ENCODE data around the gene HMCN2. TPM values are rescaled to one million over a fixed set of nuclear protein-coding genes. Genes with fewer than 3 reads are reported as not detected.

HMCN2 gene
- total RNA-seq, 6 experiments from 2014 or later = 0.31 to 2.0 (median 1.1) TPM

DNA sequence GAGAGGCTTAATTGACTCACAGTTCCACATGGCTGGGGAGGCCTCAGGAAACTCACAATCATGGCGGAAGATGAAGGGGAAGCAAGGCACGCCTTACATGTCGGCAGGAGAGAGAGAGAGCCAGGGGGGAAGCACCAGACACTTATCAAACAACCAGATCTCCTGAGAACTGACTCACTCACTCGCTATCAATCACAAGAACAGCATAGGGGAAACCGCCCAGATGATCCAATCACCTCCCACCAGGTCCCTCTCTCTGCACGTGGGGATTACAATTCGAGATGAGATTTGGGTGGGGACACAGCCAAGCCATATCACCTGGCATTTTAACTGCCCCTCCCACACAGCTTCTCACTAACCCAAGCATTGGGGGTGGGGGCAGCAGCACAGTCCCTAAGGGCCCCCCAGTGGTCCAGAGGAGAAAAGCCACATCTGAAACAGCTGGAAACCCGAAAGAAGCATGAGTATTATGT is 103.1 kb downstream of the HMCN2 start:
- Histone ChIP-seq H3K4me3 (no peak overlapping the region), H3K9me3 (no peaks in the 10 kb centered on the region), H3K36me3 (no peaks in the 10 kb centered on the region), H3K4me1 (no peaks in the 10 kb centered on the region), H3K27me3 (no peaks in the 10 kb centered on the region), H3K27ac (no peak overlapping the region)
- ATAC-seq = no peak
- 32% methylated on average over 6 of the region's 8 CpGs for WGBS (ENCODE audit: insufficient coverage, low coverage, low lambda C conversion rate, missing lambda C conversion rate)
- intact Hi-C loops (cut with DNase I) = no loop called here
- DNase-seq = no peak
- no peak for TF ChIP-seq POLR2A (IDR thresholded peaks at IDR 0.05)
- TF ChIP-seq, protein P1, sequence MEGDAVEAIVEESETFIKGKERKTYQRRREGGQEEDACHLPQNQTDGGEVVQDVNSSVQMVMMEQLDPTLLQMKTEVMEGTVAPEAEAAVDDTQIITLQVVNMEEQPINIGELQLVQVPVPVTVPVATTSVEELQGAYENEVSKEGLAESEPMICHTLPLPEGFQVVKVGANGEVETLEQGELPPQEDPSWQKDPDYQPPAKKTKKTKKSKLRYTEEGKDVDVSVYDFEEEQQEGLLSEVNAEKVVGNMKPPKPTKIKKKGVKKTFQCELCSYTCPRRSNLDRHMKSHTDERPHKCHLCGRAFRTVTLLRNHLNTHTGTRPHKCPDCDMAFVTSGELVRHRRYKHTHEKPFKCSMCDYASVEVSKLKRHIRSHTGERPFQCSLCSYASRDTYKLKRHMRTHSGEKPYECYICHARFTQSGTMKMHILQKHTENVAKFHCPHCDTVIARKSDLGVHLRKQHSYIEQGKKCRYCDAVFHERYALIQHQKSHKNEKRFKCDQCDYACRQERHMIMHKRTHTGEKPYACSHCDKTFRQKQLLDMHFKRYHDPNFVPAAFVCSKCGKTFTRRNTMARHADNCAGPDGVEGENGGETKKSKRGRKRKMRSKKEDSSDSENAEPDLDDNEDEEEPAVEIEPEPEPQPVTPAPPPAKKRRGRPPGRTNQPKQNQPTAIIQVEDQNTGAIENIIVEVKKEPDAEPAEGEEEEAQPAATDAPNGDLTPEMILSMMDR (IDR thresholded peaks at IDR 0.05) = no peak

DNA sequence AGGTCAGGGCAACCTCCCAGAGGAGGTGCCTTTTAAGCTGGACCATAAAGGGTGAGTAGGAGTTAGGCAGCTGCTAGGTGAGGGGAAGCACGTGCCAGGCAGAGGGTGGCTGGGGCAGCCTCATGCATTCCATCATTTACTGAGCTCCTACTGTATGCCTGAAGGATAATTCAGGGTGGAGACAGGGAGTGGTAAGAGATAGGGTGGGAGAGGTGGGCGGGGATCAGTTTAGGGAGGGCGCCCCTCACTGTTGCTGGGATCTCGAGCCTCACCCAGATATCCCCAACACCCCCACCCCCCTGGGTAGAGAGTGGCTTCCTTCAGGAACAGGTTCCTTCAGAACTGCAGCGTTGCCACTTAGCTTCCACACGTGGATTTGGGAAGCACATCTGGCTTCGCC is 104.7 kb downstream of the HMCN2 start:
- DNase-seq (no peak), ATAC-seq (no peak)
- Histone ChIP-seq H3K4me1 (no peaks in the 10 kb centered on the region), H3K4me3 (no peak overlapping the region), H3K9me3 (no peaks in the 10 kb centered on the region), H3K27me3 (no peaks in the 10 kb centered on the region), H3K27ac (no peak overlapping the region), H3K36me3 (no peaks in the 10 kb centered on the region)
- intact Hi-C loops (cut with DNase I) = no loop called here
- TF ChIP-seq POLR2A (IDR thresholded peaks at IDR 0.05) = no peak
- TF ChIP-seq, protein P1 (IDR thresholded peaks at IDR 0.05) = no peak
- WGBS (ENCODE audit: insufficient coverage, low coverage, low lambda C conversion rate, missing lambda C conversion rate) = 79% methylated on average over 4 of the region's 7 CpGs

DNA sequence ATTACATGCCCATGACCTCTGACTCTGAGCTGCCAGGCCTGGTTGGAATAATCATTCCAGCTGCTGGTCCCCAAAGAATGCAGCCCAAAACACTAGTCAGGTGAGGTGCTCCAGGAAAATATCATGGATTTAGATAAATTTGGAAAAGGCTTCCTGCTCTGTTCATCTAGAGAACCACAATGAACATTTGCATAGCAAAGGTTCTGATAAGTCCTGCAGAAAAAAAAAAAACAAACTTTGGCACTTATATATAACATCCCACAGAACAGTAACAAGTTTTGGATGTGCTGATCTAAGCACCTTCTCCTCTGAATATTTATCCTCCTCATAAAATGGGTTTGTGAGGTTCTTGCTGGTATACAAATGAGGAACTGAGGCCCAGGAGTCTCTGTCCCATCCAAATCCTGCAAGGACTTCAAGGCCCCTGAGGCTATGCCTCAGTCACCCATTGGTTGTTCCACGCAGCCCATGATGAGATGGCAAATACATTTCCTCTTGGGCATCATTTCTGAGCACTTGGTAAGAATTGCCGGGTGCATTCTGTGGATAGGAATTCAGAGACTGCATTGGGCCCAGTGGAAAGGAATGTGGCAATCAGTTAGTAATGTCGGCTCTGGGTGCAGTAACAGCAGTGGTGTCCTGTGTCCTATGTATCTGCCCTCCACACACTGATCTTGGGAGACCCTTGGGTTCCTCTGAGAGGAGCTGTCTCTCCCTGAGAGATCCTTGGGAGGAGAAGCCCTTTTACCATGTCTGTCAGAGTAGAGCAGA is 105.8 kb downstream of the HMCN2 start:
- no peaks in the 10 kb centered on the region for H3K27me3 ChIP-seq
- H3K9me3 ChIP-seq = no peaks in the 10 kb centered on the region
- H3K36me3 ChIP-seq = no peaks in the 10 kb centered on the region
- no peaks in the 10 kb centered on the region for H3K4me1 ChIP-seq
- no peak overlapping the region for H3K4me3 ChIP-seq
- ATAC-seq (no peak), DNase-seq (no peak)
- TF ChIP-seq, protein P1 (IDR thresholded peaks at IDR 0.05) = no peak
- TF ChIP-seq POLR2A (IDR thresholded peaks at IDR 0.05) = no peak
- 80% methylated on average over 1 of the region's 3 CpGs for WGBS (ENCODE audit: insufficient coverage, low coverage, low lambda C conversion rate, missing lambda C conversion rate)
- H3K27ac ChIP-seq = no peak overlapping the region
- intact Hi-C loops (cut with DNase I) = no loop called here

DNA sequence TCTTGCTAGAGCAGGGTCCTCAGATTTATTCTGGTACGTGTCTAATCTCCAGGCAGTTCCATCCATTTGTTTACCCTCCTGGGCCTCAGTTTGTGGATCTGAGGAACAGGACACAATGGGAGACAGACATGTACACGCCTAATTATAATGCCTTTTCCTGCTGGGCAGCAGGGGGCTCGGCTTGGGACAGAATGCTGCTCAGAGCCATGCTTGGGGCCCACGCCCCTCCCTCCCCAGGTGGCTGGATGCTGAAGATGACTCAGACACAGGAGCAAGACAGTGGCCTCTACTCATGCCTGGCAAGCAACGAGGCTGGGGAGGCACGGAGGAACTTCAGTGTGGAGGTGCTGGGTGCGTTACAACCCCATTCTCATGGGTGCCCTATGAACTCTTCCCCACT is 106.5 kb downstream of the HMCN2 start:
- Histone ChIP-seq H3K27ac (no peak overlapping the region), H3K4me3 (no peak overlapping the region), H3K4me1 (no peaks in the 10 kb centered on the region), H3K27me3 (no peaks in the 10 kb centered on the region), H3K9me3 (no peaks in the 10 kb centered on the region), H3K36me3 (no peaks in the 10 kb centered on the region)
- DNase-seq = no peak
- 81% methylated on average over 3 of the region's 7 CpGs for WGBS (ENCODE audit: insufficient coverage, low coverage, low lambda C conversion rate, missing lambda C conversion rate)
- intact Hi-C loops (cut with DNase I) = no loop called here
- TF ChIP-seq, protein P1 (IDR thresholded peaks at IDR 0.05) = no peak
- no peak for TF ChIP-seq POLR2A (IDR thresholded peaks at IDR 0.05)
- no peak for ATAC-seq

Measured in right lobe of liver (tissue), 6 donors.